Left forelimb (tissue), 1 donor: ENCODE measurements around the gene RPS6KA2.
A peak's percentile ranks its signal among the peaks of the same experiment; 100 is the strongest.
"Not testable (repeated sequence)": the region's sequence is repeated elsewhere in the genome, so short reads cannot be mapped to it uniquely, and the experiment has no call there.

ENCODE experiments used
- DNase-seq: peaks from one replicate; pipeline ENCODE4 v3.0.0-alpha.2; 2018; ENCODE audit warnings: low spot score

The RPS6KA2 gene

GRCh38 chr6:166395778-166396177, 231.3 kb downstream of the RPS6KA2 start:
- DNase-seq = no peak

GRCh38 chr6:166395351-166395750, 231.7 kb downstream of the RPS6KA2 start:
- no peak for DNase-seq

- no peak for DNase-seq
Measured at GRCh38 chr6:166394036-166394892, 232.8 kb downstream of the RPS6KA2 start.

GRCh38 chr6:166393535-166393823, 233.6 kb downstream of the RPS6KA2 start:
- no peak for DNase-seq

- DNase-seq = not testable (repeated sequence)
Measured at GRCh38 chr6:166392755-166393534, 234.1 kb downstream of the RPS6KA2 start.

- no peak for DNase-seq
Measured at GRCh38 chr6:166389119-166389518, 237.9 kb downstream of the RPS6KA2 start.

- DNase-seq = no peak
Measured at GRCh38 chr6:166388290-166389004, 238.6 kb downstream of the RPS6KA2 start.

- DNase-seq = no peak
Measured at GRCh38 chr6:166387642-166388289, 239.3 kb downstream of the RPS6KA2 start.

GRCh38 chr6:166387098-166387497, 240.0 kb downstream of the RPS6KA2 start:
- DNase-seq = not testable (repeated sequence)

GRCh38 chr6:166386111-166386510, 240.9 kb downstream of the RPS6KA2 start:
- no peak for DNase-seq

- not testable (repeated sequence) for DNase-seq
Measured at GRCh38 chr6:166383802-166384363, 243.2 kb downstream of the RPS6KA2 start.

- peak; percentile 98 for DNase-seq
Measured at GRCh38 chr6:166382933-166383801, 243.9 kb downstream of the RPS6KA2 start, which contains the start of gene MPC1. MPC1 (minus strand) TSS chr6:166382940; CDS start chr6:166382876, 64 bp downstream.

- DNase-seq = no peak
Measured at GRCh38 chr6:166382500-166382932, 244.5 kb downstream of the RPS6KA2 start.

- DNase-seq = peak; percentile 72
Measured at GRCh38 chr6:166381733-166382499, 245.1 kb downstream of the RPS6KA2 start.

- no peak for DNase-seq
Measured at GRCh38 chr6:166381381-166381732, 245.7 kb downstream of the RPS6KA2 start.

- no peak for DNase-seq
Measured at GRCh38 chr6:166379800-166380199, 247.3 kb downstream of the RPS6KA2 start.

GRCh38 chr6:166379103-166379586, 247.9 kb downstream of the RPS6KA2 start:
- DNase-seq = no peak

GRCh38 chr6:166377721-166378120, 249.3 kb downstream of the RPS6KA2 start:
- no peak for DNase-seq

GRCh38 chr6:166375013-166375412, 252.0 kb downstream of the RPS6KA2 start:
- no peak for DNase-seq

GRCh38 chr6:166370489-166370888, 256.6 kb downstream of the RPS6KA2 start:
- DNase-seq = no peak
